HG02588 (cell line): ENCODE results near the gene C1orf94.
"Not testable (repeated sequence)": the region's sequence is repeated elsewhere in the genome, so short reads cannot be mapped to it uniquely, and the experiment has no call there.

Experiments
- ATAC-seq: cut with Tn5 transposase; IDR thresholded peaks from one replicate; pipeline ENCODE4 v1.9.1; 2021; ENCODE audit warnings: mild to moderate bottlenecking, moderate library complexity; ENCODE audit not compliant: unreplicated experiment

C1orf94 gene

DNA sequence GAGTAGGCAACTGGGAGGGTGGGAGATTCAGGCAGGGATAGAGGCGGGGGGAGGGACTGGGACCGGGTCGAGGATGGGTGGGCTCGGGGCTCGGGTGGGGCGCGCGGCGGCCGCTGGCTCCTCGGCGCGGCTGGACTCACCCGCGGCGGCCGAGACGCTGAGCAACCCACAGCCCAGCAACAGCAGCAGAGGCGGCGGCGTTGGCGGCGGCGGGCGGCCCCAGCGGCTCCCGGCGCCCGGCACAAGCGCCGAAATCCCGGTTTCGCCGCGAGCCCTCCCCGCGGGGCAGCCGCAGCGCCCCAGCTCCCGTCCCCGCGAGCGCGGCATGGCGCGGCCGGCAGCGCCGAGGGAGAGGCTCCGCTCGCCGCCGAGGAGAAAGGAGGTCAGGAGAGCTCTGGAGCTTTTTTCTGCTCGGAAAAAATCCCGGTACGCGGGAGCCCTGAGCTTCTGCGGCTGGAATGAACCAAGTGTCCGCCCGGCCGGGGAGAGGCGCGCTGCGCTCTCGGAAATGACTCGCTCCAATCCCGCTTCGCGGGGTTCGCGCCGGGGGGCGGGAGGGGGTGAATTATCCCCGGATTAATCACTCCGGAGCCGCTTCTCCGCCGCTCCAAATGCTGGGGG, 11.8 kb upstream of the C1orf94 start, which contains the start of gene CSMD2:
Gene CSMD2 (minus strand): TSS at position 460 of the 621 bp plus-strand sequence. CDS start 133 bp downstream, at position 327.
- ATAC-seq, result no peak

DNA sequence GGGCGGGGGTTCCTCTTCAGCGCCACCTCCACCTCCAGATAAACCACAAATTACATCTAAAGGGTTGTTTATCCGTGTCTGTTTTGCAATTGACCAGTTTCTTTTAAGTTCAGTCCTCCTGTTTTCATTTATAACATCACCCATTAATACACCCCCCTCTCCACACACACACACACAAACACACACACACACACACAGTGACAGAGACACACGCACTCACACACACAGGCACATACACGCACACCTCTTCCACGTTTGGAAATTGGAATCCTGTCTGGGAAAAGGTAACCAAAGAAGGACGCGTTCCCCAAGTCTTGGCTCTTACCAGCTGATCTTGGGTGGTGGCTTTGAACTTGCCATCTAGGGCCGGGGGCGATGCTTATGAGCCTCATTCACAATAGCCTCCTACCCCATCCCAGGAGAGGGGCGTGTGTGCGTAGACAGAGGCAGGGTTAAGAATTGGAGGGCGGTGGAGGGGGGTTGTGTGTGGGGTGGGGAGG, 11.2 kb upstream of the C1orf94 start:
- no peak for ATAC-seq

DNA sequence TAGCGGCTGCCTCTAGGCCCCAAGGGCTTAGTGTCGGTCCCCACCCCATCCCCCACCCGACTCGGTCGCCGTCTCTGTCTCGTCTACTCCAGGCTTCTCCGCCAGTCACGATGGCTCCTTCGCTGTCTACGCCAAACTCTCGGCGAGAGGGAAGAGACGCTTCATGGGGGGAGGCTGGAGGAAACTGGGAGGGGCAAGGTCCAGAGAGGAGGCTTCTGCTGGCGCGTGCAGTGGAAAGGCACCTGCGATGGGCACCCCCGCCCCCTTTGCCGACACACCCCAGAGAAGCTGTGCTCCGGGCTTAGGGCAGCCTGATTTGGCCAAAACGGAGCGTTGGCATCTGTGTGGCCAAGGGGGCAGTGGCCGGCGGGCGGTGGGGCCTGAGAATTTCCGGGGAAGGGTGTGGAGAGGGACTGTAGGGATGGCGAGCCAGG, 10.5 kb upstream of the C1orf94 start:
- ATAC-seq, result no peak

DNA sequence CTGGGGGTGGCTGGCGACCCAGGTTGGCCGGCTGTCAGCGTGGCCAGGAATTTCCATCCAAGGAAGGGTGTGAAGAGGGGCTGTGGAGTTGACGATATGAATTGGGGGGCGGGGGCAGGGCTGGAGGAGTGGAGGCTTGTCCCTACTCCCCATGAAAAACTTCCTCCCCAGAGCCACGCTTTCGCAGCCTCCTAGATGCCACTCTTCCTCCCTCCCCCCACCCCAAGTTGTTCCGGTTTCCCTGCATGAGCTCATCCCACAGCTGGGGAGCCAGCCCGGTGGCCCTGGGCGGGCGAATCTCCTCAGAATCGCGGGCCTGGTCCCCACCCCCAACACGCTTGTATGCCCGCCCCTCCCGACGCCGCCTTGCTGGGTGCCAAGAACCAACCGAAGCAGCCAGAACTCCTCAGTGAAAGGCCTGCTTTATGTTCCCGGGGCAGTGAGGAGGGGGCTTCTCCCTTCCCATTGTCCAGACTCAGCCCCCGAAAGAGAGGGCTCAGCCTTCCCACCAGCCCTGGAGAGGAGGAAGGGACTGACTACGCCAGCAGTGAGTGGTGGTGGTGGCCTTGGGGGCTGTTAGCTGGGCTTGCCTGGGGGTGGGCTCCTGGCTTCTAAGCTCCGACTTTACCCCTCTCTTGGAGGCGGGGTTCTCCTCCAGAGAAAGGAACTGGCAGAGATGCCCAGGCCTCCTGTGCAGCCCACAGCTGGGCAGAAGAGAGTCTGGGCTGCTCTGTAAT, 9.9 kb upstream of the C1orf94 start:
- ATAC-seq, result no peak

DNA sequence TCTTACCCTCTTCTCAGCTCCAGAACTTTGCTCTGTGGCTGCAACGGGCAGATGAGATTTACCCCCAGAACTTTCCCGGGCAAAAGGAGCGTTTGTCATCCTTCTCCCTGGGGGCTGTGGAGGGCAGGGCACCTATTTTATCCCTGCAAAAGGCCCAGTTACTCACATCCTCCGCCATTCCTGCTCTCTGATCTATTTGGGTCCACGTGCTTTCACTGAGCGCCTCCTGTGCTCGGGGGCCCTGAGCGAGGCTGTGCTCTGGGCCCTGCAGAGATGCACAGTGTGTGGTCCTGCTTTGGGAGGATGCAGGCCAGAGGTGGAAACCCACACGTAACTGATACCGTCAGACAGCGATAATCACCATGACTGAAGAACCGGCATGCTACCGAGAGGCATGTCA, 9.3 kb upstream of the C1orf94 start:
- ATAC-seq, result no peak

DNA sequence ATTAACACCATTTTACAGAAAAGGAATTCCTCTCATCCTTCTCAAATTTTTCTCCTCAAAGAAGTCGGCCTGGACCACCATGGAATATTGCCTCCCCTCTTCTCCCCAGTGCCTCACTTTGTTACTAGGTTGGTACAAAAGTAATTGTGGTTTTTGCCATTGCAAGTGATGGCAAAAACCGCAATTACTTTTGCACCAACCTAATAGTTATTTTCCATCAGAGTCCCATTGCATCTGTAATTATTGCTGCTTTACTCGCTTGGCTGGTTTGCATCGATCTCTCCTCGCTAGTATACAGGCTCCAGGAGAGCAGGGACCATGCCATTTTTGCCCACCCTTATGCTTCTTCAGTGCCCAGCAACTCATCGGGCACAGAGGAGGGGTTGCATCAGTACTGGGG, 963 bp upstream of the C1orf94 start:
- ATAC-seq, result no peak

DNA sequence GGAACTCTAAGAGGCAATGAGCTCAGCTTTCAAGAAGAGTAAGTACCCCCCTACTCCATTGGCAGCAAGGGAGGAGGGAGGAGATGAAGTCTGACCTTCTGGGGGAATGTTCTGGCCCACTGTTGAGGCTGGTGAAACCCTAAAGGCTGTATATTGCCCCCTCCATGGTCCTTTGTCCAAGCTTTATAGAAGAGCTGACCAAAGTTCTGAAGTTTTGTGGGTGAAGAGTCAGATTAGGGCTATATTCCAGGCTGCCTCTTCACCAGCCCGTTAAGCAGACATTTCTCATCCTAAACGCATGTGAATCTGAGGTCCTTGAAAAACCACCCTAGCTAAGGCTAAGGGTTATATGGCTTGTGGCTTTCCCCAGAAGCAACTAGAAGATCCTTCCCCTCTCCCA, 1.4 kb downstream of the C1orf94 start:
- no peak for ATAC-seq

DNA sequence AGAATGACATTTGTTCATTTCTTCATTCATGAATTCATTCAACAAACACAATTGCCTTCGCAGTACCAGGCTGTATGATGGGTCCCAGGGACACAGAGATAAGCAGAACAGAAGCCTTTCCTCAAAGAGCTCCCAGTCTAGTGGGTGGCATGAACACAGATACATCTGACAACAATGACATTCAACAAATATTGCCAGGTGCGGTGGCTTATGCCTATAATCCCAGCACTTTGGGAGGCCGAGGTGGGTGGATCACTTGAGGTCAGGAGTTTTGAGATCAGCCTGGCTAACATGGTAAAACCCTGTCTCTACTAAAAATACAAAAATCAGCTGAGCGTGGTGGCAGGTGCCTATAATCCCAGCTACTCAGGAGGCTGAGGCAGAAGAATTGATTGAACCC, 6.7 kb downstream of the C1orf94 start:
- ATAC-seq, result not testable (repeated sequence)

DNA sequence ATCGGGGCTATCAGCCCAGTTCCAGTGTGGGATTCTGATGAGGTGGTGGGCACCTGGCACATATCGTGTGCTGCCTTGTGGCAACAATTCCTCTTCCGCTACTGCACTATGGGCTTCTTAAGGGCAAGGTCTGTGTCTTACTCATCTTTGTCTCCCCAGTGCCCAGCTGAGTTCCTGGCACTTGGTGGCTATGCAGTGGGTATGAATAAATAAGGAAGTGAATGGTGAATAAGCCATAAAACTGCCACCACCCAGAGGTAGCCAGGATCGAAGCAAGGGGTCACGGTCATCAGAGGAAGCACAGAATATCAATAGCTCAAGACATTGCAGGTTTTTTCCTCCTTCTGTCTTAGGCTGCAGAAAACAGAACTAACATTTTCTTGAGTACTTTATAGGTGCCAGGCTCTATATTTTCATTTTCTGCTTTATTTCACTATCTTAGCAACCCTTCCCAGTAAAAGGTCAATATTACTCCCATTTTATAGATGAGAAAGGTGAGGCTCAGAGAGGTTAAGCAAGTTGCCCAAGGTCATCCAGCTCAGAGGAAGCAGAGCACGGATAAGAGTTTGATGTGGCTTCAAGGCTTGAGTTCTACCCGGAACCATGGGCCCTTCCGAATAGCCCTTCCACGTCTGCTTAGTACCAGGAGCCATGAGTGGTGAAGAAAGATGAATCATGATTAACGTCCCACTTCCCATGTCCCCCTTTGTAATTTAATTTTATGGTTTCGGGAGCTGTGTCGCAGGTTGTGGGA, 10.2 kb downstream of the C1orf94 start:
- ATAC-seq, result no peak

DNA sequence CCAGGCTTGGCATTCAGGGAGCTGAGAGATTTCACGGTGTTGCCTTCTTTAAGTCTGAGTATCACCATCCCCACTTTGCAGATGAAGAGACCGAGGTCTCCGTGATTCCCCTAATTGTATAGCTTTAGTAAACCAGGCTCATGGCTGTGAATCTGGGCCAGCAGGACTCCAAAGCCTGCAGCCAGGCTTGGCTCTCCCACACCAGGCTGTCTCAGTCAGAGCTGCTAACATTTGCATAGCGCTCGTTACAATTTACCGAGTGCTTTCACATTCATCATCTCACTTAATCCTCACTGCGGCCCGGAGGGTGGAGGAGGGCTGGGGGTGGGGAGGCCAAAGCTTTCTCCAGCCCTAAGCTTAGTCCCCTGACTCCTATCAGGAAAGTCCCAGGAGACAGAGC, 11.7 kb downstream of the C1orf94 start:
- ATAC-seq, result no peak

DNA sequence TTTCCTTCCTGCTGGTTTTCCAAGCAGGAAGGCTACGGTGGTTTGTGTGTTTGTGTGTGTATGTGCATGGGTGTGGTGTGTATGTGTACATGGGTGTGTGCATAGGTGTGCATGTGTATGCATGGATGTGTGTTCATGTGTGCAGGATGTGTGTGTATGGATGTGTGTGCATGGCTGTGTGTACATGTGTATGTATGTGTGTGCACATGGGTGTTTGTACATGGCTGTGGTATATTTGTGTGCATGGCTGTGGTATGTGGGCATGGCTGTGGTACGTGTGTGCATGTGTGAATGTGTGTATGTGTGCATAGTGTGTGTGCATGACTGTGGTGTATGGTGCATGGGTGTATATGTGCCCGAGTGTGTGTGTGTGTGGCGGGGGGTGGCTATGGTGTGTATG, 12.3 kb downstream of the C1orf94 start:
- ATAC-seq, result no peak

DNA sequence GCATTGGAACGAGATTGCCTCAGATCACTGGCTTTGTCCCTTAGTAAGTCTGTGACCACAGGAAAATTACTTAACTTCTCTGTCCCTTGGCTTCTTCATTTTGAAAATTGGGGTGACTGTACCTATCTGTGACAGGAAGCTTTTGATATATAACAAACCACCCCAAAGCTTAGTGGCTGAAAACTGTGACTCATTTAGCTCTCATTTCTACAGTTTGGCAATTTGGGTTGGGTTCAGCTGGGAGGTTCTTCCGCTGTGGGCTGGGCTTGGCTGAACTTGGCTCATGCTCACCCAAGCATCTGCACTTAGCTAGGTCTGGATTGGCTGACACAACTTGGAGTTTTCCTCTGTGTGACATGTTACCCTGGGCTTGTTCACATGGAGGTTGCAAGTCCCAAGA, 14.0 kb downstream of the C1orf94 start:
- no peak for ATAC-seq

DNA sequence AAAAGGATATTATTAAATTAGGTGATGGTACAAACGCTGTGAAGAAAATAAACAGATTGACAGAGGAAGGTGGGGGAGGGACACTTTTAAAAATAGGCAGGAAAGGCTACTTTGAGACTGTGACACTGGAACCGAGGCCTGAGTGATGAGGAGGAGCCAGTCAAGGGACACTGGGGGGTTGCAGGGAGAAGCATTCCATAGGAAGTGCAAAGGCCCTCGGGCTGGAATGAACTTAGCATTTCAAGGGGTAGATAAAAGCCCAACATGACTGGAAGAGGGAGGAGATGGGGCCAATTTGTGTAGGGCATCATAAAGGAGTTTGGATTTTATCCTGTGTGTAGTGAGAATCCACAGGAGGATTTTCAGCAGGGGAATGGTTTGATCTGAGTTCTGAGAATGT, 15.9 kb downstream of the C1orf94 start:
- ATAC-seq, result no peak

DNA sequence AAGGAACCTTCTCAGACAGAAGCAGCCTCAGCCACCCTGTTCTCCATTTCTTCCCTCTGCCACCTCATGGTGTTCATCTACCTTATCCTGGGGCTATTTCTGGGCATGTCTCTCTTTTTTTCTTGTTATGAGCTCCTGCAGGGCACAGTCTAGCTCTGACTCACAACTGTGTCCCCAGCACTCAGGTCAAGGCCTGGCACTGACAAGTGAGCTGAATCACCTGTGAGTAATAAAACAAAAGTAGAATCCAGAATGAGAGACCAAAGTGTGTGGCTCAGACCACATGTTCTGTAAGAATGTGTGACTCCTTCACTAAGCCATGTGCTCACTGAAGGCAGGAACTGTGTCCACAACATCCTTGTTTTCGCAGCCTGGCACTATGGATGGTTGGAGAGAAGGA, 23.2 kb downstream of the C1orf94 start:
- no peak for ATAC-seq

DNA sequence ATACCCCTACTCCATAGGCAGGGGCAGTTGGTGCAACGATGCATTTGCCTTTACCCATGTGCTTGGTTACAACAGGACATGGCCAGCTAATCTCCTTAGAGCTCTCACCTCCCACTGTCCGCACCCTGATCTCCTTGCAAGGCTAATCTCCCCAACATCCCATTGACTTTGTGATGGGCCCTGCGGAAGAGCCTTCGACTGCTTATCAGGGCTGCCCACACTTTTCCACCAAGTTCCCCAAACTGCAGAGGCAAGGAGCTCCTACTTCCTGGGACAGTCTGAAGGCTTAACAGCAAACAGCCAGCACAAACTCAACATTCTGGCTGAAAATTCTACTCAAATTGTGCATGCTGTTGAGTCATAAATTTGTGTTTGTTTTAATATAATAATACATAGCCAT, 36.0 kb downstream of the C1orf94 start:
- ATAC-seq, result no peak

DNA sequence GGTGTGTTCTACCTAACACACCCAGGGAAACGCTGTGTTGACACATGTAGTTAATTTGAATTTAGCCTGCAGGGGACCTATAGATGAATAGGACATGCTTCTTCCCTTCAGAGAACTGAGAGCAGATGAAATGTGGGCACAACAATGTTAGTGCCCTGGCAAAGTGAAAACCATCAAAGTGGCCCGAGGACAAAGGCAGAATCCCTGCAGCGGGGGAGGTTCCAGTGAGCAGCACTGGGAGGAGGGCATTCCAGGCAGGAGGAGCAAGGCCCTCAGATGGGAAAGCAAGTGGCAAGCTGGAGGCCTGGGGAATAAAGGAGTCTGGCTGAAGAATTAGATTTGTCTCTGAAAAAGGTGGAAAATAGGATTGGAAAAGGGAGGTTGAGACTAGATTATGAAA, 37.2 kb downstream of the C1orf94 start:
- ATAC-seq, result no peak

DNA sequence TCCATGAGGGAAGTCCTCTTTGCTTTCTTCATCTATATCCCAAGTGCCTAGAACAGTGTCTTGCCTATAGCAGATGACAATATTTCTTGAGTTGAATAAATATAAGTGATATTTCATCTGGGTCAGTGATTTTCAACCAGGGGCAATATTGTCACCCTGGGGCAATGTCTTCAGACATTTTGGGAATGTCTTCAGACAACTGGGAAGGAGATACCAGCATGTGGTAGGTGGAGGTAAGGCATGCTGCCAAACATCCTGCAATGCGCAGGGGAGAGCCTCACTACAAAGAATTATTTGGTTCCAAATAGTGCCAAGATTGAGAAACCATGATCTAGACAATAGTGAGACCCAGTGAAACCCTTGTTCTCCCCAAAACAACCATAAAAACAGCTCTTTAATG, 54.7 kb downstream of the C1orf94 start:
- ATAC-seq, result no peak

DNA sequence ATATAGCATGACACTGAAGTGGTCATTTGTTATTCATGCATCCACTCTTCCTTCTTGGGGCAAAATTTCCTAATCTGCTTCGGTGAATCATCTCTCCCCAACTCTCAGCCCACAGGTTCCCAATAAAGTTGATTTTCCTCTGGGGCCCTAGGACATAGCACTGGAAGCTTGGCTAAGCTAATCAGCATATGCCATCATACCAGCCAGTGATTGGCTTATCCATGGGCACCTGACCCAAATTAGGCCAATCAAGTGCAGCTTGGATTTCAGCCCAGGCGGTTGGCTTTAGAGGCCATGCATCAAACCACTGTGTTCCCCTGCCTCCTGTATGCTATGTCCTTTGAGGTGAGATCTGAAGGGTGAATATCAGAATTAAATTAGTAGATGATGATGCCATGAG, 58.9 kb downstream of the C1orf94 start:
- ATAC-seq, result no peak

DNA sequence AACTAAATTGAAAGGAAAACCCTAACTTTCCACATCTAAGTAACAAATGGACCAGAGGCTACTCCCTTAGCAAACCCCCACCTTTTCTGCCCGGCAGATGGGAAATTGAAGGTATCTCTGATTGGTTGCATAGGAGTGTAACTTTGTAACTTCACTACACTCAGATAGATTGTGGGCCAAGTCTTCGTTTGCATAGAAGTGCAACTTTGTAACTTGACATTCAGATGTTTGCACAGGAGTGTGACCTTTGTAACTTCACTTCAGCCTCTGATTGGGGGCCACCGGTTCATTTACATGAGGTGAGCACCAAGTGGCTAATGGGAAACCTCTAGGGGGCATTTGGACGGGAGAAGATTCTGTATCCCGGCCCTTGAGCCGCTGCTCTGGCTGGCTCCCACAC, 59.4 kb downstream of the C1orf94 start:
- no peak for ATAC-seq

DNA sequence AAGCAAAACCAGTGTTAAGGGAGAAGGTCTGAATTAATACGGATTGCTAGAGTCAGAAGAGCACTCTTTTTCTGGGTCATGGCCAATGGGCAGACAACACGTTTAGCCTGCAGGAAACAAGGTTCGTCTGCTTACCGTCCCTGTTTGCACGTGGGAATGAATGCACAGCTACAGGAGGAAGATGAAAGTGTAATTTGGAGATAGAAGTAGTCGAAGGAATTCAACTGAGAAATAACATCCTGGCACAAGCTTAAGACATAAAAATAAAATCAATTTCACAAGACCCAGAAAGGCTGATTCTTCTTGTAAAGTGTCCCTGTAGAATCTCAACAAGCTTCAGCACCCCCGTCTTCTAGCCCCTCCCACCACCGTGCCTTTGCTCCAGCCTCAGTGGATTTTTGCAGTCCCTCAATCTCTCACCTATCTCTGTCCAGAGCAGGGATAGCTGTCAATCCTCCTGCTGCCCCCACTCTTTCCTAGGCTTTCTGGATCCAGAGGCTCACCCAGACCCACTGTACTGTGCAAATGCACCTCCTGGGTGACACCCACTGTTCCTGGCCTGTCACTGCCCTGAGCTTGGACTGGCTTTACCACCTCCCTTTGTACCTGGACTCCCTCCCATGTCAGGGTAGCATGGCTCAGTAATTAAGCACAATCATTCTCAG, 60.6 kb downstream of the C1orf94 start:
- ATAC-seq, result no peak

DNA sequence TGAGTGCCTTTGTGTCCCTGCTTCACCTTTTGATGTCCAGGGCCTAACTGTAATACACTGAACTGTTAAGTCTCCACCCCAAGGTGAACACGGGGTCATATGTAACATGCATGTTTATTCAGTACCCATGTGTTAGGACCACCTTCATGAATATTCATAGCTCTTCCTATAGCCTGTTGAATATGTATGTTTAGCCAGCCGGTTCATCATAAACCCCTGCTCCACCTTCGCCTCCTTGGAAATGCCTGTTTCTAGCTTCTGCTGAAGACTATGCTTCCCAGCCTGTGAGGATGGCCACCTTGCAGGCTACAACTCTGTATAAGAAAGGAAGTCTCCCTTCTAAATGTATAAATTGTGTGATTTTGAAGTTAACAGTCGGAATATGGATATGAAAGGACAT, 69.3 kb downstream of the C1orf94 start:
- no peak for ATAC-seq
